DMS79 treated with DMSO at 0.1 percent for 48 hours (cell line): Measurements from ENCODE around the gene CALM3.
"Not testable (repeated sequence)": the region's sequence is repeated elsewhere in the genome, so short reads cannot be mapped to it uniquely, and the experiment has no call there.

Source experiments
- DNase-seq: peaks from one replicate; lab custom pipeline; 2025; lab: John Stamatoyannopoulos, UW

The CALM3 gene

GRCh38 chr19:46615966-46616365 lies 14.8 kb downstream of the CALM3 start:
- DNase-seq, result no peak

GRCh38 chr19:46616631-46617322 lies 15.6 kb downstream of the CALM3 start:
- peak; percentile 48 for DNase-seq

GRCh38 chr19:46617601-46618000 lies 16.5 kb downstream of the CALM3 start:
- DNase-seq, result no peak

- DNase-seq, result no peak
Measured at GRCh38 chr19:46618670-46619231, 17.6 kb downstream of the CALM3 start.

DNA sequence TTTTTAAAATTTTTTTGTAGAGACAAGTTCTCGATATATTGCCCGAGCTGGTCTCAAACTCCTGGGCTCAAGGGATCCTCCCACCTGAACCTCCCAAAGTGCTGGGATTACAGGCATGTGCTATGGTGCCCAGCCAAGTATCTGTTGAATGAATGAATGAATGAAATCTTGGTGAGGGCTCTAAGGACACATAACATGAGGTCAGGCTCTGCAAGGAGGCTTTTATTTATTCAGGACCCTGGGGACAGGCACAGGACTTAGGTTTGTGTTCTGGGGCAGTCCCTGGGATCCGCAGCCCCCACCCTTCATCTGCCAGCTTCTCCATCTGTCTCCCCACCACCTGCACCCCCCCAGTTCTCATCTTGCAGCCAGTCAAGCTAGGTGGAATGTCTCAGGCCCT lies 19.1 kb downstream of the CALM3 start:
- no peak for DNase-seq

GRCh38 chr19:46620716-46621115 lies 19.6 kb downstream of the CALM3 start:
- DNase-seq, result no peak

- no peak for DNase-seq
Measured at GRCh38 chr19:46621191-46622117, 20.3 kb downstream of the CALM3 start.

DNA sequence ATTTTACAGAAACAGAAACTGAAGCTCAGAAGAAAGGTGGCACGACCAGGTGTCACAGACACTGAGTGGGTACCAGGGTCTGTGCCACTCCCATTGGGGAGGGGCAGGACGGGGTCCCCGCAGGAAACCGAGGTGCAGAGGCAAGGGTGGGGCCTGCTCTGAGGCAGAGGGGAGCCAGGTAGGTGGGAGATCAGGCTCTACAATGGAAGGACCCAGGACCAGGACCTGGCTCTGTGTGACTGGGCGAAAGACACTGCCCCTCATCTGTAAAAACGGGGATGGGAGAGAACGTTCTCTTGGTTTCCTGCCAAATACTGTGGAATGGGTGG lies 21.0 kb downstream of the CALM3 start:
- no peak for DNase-seq

GRCh38 chr19:46623915-46624502 lies 22.9 kb downstream of the CALM3 start:
- no peak for DNase-seq

GRCh38 chr19:46624958-46625661 lies 24.0 kb downstream of the CALM3 start, which contains the start of gene PTGIR:
PTGIR (minus strand) TSS chr19:46625089; CDS start chr19:46624225, 864 bp downstream.
- no peak for DNase-seq

DNA sequence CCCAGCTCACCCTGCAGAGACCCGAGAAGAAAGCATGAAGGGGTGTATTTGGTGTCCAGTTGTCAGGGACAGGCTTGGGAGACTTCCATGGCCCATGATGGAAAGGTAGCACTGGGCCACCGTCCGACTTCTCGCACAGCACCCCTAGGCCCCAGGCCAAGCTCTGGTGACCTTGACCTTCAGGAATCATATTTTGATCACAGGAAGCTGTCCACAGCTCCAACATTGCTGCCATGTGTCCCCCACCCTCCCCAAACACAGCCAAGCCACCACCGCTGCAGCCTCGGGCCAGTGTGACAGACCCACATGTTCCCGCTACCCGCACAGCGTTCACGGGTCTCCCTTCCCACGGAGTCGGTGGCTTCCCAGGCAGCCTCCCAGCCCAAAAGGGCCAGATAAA lies 24.6 kb downstream of the CALM3 start:
- DNase-seq, result no peak

- no peak for DNase-seq
Measured at GRCh38 chr19:46626446-46626845, 25.3 kb downstream of the CALM3 start.

- DNase-seq, result not testable (repeated sequence)
Measured at GRCh38 chr19:46628970-46629369, 27.8 kb downstream of the CALM3 start.

DNA sequence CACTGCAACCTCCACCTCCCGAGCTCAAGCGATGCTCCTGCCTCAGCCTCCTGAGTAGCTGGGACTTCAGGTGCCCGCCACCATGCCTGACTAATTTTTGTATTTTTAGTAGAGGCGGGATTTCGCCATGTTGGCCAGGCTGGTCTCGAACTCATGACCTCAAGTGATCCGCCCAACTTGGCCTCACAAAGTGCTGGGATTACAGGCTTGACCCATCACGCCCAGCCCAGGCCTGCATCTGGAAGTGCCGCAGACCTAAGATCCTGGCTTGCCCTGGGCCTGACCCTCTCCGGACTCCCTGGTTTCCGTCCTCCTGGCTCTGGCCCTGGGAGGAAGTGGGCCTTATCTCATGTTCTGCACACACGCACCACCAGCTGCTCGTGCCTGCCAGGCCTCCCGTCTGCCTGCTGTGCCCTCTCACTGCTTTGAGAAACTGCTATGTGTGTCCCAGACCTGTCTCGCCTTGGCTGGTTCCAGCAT lies 28.5 kb downstream of the CALM3 start:
- no peak for DNase-seq

DNA sequence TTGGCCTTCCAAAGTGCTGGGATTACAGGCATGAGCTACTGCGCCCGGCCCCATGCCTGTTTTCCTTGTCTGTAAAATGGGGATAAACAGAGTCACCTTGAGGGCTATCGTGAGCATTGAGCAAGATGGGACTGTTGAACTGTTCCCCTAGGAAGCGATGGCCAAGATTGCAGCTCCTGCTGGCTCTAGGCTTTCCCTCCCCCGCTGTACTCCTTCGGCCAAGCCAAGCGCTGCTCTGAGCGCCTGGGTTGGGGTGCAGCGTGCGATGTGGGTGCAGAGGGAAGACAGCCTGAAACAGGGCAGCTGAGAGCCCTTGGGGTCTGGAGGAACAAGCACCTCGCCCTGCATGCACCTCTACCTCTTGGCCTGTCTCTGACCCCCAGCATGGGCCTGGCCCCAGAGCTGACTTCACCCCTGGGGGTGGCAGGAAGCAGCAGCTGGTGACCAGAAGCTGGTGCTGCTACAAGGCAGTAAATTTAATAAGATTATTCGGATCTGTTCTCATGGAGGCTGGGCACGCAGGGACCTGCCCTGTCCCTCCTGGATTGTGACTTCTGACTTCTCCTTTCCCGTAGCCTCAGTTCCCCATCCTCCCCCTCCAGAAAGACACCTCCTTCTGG lies 29.6 kb downstream of the CALM3 start:
- no peak for DNase-seq

DNA sequence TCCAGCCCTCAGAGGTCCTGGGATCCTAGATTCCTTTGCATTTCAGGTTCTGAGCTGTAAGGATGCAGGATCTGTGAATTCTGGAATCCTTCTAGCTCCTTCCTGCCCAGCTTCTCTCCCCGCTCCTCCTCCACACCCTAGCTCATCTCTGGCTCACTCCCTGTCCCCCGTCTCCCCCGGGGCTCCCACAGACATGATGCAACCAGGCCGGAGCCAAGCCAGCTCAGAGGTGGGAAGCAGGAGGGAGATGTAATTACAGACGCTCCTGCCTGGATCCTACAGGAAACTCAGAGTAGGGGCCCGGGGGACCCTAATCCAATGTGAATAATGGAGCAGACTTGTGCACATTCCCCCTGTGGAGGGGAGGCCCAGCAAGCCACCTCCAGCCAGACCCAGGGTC lies 30.4 kb downstream of the CALM3 start:
- no peak for DNase-seq

DNA sequence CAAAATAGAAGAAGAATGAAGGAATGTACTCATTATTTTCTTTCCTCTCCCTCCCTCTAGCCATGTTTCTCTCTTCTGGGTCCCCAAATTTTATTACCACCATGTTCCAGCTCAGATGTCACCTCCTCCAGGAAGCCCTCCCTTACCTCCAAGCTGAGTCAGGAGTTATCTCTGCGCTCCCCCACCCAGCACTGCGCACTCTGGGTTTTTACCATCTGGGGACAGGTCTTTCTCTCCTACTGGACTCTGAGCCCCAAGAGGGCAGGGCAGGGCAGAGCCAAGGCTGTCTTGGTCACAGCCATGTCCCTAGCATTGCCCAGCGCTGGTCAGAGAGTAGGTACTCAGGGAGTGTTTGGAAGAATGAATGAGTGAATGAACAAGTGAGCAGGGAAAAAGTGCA lies 32.0 kb downstream of the CALM3 start:
- no peak for DNase-seq

- DNase-seq, result peak; percentile 71
Measured at GRCh38 chr19:46634045-46634655, 33.0 kb downstream of the CALM3 start.

DNA sequence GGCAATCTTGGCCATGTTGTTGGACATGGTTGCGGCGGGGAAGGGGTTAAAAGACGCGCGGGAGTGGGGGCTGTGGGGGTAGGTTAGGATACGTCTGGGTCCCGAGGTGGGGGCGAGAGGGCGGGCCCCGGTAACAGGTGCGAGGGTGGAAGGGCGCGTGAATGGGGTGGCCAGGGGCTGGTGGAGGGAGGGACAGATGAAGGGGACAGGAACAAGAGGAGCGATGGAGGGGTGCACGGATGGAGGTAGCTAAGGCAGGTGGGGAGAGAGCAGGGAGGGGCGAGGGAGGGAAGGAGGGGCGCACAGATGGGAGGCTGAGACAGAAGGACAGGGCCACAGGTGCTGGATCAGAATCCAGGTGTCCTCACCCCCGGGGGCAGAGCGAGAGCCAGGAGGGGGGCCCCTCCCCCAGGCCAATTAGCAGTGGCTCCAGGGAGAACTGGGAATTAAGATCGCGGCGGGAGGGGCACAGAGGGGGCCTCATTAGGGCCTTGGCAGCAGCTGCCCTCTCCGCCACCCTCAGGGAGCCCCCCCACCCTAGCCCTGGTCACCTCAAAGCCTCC lies 33.6 kb downstream of the CALM3 start:
- DNase-seq, result no peak

- no peak for DNase-seq
Measured at GRCh38 chr19:46635920-46636761, 35.0 kb downstream of the CALM3 start, which contains the start of gene GNG8. GNG8 (minus strand) TSS chr19:46636202; CDS start chr19:46634682, 1,520 bp downstream.
